HG03135 (cell line): ENCODE results near the gene NLGN4Y.

Experiments used
- ATAC-seq: cut with Tn5 transposase; IDR thresholded peaks from one replicate; pipeline ENCODE4 v1.9.1; 2021; ENCODE audit warnings: mild to moderate bottlenecking, moderate library complexity; ENCODE audit not compliant: unreplicated experiment

The NLGN4Y gene

DNA sequence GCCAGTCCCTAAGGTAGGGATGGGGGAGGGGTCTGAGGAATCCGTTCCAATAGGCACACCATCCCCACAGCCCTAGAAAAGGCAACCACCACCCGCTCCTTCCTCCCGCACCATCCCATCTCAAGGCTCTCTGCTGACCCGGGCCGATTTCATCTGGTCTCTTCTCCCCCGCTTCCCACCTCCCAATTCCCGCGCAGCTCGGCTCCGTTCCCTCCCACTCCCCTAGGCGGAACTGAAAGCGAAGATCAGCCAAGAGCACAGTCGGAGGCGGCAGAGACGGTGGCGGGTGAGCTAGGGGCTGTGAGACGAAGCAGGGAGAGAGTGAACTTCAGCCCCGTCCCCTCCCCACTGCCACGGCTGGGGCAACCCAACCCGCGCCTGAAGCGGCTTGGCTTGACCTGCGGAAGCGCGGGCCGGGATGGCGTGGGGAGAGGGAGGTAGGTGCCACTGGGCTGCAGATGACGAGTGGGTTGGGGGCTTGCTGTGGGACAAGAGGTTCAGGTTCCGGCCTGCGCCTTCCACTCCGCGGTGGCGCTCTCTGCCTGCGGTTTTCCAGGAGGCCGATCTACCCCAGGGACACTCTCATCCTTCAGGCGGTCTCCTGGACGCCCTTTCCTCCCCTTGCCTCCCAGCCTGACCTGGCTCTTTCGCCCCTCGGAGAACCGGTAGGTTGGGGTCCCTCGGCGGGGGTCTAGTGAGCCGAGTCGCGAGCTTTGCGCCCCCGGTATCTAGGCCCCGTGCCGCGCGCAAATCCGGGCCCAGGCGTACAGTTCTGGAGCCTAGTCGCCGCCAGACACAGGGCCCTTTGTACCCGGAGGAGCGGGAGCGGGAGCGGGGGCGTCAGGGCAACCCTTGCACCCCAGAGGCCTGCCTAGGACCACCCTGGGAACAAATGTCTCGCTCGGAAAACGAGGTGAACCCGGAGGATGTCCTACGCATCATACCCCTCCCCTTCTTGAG lies at the start of gene NLGN4Y:
TSS of gene NLGN4Y (plus strand) at position 258 of the 960 bp plus-strand sequence. CDS start 97,591 bp downstream, outside the sequence.
- ATAC-seq = no peak

DNA sequence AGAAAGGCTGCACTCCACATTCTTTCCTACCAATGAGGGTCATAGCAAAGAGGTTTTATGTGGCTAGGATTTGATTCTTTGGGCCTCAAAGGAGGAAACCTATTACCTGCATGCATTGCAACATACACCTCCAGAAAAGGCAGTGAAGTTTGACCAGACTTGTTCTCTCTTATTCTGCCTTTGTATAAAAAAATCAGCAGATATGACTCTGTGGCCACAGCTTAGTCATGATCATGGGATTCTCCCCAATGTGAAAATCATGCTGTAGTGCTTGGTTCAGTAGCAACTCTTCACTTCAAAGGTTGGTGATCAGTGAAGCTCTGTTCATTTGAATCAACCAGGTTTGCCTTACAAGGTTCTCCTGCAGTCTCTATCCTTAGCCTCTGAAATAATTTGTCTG lies 38.4 kb upstream of the NLGN4Y start:
- no peak for ATAC-seq

DNA sequence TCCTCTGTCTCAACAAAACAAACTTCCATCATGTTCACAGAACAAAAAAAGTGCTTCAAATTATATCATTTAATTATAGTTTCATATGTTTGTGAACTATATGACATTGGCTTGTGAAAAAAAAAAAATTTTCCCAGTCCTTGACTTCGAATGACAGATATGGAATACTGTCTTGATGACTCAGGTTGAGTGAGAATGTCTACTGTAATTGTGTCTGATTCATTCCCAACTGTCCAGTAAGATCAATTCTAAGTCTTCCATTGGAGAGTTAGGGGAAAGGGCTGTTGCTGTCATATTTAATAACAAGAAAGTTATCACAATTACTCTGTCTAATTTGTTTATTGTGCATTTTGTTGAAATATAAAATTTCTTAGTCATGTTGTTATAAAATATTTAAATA lies 34.1 kb upstream of the NLGN4Y start:
- no peak for ATAC-seq

DNA sequence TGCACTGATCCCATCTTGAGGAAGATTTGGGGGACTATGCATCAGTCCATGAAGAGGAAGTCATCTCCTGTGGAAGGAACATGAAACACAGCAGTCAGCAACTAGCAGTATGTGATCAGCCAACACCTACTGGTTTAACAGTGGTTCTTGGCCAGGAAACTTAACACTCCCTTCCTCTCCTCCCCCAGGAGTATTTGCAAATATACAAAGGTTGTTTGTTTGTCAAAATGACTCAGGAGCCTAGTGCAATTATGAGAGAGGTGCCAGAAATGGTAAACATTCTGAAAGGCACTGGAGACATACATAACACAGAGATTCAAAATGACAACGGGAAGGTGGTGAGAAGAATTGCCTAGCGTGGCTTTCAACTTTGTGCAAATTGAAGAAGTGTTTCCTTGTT lies 26.3 kb upstream of the NLGN4Y start:
- no peak for ATAC-seq

DNA sequence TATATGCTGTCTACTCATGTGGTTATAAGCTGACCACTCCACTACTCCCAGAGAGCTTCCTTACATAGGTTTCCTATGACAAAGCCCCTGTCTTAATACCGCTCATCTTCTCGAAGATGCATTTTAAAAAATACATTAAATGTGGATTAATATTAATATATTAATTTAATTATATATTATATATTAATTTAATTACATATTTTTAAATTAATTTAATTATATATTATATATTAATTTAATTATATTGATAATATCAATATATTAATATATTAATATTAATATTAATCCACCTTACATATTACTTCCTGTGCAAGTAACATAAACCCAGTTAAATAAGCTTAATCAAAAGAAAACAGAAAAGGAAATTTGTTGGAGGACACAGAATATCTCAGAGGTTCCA lies 19.7 kb upstream of the NLGN4Y start:
- ATAC-seq = no peak

DNA sequence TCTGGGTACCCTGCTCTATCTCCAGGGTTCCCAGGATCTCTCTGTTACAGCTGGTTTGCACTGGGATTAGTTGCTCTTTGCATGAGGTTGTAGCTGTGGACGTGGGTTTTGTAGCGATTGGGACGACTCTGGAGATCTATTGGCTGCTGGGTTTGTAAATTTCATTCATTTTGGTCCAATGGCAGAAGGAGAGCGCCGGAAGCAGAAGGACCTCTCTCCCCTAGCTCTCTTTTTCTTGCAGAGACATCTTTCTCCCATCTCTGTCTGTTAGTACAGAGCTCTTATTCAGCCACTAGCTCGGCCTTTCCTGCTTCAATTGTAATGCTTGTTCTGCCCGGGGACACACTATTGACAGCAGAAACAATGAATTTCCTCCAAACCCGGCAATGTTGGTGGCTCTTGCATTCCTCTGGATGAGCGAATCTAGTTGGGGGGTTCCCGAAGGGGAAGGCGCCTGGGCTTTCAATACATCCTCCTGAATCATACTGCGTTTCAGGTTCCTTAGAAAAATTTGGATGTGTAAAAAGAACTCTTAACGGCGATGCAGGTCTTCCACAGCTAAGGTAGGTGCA lies 1.9 kb upstream of the NLGN4Y start:
- no peak for ATAC-seq

DNA sequence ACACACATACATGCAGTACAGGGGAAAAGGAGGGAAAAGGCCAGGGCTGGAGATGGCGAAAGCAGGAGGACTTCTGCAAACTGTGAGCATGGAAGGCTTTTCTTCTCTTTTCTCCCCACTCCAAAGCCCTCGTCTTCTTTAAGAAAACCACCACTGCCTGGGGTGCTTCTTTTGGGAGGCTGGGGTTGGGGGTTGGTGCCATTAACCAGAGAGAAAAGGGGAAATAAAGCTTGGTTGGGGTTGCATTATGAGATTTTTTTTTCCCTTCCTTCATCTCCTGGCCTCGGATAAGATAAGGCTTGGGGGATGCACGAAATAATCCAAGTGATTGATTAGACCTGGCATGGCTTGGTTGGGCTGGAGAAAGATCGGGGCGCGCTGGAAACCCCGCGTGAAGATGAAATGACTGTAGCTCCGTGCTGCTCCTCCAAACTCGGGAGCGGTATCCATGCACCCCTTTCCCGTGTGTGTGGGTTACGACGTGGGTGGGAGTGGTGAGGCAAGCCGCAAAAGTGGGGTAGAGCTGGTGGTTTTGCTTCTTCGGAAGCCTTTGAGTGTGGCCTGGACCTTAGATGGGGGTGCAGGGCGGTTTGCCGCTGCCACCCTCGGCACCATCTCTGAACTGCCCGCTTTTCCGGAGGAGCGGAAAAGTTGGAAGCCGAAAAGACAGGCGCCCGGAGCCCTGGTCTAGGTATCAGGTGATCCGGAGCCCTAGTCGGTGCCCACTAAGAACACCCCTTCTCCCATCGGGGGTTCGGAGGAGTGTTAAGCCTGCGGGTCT lies 648 bp upstream of the NLGN4Y start:
- ATAC-seq = no peak

DNA sequence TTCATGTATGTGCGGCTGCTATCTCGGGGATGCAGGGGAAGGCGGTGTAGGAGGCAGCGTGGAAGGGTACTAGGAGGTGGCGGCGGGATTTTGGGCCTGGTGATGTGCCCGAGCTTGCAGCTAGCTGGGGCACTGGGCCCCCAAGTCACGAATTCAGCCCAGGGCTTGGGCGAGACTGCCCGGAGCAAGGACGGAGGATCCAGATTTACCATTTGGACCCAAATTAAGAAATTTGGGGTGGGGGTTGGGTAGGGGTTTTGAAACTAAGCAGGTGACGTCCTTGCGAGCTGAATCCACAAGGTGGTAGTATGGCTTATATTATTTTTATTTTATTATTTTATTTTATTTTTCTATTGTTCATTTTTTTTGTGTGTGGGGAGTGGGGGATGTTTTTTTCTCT lies 986 bp downstream of the NLGN4Y start:
- ATAC-seq = no peak

DNA sequence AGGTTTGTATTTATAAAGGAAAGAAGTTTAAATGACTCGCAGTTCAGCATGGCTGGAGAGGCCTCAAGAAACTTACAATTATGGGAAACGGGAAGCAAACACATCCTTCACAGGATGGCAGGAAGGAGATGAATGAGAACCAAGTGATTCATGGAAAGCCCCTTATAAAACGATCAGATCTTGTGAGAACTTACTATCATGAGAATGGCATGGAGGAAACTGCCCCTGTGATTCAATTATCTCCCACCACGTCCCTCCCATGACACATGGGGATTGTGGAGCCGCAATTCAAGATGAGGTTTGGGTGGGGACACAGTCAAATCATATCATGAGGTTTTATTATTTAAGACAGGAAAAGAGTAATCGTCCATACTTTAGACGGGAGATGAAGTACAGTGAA lies 4.0 kb downstream of the NLGN4Y start:
- no peak for ATAC-seq

DNA sequence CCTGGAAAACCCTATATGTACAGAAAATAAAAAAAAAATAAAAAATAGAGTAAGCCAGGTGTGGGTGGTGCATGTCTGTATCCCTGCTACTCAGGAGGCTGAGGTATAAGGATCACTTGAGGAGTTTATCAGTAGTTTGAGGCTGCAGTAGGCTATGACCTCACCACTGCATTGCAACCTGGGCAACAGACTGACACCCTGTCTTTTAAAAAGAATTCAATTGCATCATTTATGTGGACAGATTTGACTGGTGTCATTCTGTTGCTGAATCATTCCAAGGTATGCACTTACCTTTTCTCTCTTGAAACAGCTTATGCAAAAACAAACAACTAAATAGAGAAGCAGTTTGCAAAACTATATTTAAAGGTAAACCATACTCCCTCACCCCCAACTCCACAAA lies 12.4 kb downstream of the NLGN4Y start:
- ATAC-seq = no peak

DNA sequence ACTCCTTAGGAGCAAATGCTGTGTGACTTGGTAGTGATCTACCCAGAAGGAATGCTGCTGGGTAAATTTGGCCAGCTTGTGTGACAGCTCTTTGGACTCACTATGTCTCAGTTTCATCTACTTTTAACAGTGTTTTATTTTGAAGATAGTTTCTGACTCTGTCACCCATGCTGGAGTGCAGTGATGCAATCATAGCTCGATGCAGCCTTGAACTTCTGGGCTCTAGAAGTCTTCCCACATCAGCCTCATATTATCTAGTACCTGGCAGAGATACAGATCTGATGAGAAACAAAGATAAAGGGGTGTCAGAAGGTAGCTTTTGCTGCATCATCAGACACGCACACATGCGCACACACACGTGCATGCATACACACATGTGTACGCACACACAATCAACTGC lies 19.2 kb downstream of the NLGN4Y start:
- ATAC-seq = no peak

DNA sequence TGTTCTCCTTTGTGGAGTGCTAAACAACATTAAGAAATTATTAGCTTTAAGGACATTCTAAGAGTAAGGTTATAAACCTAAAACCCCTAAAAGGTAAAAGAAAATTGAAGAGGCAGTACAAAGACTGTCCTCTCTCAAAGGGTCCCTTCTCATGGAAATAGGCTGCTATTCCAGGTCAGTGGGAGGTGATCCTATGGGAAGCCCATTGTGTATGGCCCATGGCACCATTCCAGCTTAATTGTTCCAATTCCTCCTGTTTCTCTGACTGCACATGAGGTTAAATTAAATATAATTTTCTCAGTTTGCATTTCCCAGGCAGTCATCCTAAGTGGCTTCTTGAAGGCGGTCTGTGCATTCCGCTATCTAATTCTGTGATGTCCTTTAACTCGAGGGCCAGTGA lies 57.0 kb downstream of the NLGN4Y start:
- ATAC-seq = no peak

DNA sequence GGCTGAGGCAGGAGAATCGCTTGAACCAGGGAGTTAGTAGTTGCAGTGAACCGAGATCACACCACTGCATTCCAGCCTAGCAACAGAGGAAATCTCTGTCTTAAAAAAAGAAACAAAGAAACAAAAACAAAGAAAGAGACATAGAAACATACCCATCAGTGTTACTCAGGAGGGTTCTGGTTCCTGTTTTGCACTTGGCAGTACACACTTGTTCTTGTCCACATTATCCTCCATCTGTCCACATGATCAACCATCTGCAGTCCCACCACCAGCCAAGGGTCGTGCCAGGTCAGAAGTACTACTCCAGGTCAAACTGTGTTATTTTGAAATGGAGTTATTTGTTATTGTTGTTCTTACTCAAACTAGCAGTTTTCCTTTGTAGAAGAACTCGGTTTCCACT lies 62.4 kb downstream of the NLGN4Y start:
- no peak for ATAC-seq

DNA sequence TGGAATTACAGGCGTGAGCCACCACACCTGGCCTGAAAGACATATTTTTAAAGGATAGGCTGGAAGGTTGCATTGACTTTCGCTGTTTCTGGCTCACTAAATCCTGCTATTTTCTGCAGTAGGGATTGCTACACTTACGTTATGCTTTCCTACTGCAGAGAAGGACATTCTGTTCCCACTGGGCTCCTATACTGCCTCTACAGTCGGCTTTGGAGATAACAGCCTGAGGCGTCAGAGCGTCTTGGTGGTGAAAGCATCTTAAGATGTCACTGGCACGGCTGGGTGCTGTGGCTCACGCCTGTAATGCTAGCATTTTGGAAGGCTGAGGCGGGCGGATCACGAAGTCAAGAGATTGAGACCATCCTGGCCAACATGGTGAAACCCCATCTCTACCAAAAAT lies 77.0 kb downstream of the NLGN4Y start:
- no peak for ATAC-seq

DNA sequence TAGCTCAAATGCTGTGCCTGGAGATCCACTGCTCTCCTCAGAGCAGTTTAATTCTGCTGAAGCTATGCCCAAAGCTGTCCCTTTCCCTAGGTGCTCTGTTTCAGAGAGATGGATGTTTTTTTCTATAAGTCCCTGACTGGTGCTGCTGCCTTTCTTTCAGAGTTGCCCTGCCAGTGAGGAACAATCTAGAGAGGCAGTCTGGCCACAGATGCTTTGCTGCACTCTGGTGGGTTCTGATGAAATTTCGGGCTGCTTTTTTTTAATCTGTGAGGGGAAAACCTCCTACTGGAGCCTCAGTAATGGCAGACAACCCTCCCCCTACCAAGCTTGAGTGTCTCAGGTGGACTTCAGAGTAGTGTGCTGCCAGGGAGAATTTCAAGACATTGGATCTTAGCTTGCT lies 93.3 kb downstream of the NLGN4Y start:
- ATAC-seq = no peak

DNA sequence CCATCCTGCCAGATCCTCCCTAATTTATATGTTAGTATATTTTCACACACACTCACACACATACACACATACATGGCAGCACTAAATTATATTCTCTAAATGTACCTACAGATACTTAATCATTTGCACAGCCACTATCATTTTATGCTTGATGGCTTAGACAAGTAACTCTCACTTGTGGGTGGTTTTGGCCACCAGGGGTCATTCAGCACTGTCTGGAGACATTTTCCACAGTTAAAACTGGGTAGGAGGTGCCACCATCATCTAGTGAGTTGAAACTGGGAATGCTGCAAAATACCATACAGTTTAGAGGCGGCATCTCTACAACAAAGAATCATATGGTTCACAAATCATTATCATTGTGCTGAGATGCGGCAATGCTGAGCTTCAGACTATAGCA lies 94.2 kb downstream of the NLGN4Y start:
- ATAC-seq = no peak

DNA sequence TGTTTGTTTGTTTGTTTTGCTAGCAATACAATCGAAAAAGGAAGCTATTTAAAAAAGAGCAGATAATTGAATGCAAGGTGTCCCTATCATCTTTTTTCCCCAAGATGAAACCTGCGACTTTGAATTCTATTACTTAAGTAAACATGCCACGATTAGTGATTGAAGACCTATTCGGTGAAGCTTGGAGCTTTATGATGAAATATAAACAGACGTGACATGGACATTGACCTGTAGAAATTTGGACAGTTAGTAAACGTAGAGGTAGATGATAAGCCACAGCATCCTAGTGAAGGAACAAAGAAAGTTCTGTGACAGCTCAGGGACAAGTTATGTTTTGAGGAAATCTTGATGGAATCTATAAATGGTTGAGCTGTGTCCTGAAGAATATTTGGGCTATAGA lies 103.9 kb downstream of the NLGN4Y start:
- no peak for ATAC-seq

DNA sequence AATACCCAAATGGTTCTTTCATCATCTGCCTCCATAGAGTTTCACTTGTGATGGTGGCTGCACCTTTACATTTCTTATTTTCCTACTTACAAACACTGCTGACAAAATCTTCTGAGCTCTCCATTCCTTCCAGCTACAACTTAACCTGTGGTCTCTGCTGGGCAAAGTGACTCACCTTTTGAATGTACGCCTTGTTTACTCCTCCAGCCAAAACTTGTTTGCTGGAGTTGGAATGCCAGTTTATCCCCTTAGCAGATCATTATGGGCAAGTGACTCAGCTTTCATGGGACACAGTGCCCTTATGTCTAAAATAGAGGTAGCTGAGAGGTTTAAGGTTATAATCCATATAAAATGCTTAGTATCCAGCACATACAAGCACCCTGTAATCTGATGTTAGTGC lies 107.3 kb downstream of the NLGN4Y start:
- ATAC-seq = no peak

DNA sequence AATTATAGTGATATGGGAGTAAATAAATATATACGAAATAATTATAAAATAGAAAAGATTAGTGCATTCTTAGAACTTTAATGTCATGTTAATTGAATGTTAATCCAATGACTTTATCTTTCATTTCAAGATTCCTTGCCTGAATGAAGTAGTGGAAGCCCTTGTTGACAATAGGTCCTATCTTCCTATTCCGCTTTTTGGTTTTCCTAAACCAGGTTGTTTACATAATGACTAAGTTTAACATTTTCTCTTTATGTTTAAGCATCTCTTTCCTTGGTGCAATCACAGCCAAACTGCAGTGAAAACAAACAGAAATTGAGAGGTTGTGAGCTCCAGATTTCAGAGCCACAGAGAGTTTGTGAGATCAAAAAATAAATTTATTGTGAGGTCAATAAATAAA lies 109.4 kb downstream of the NLGN4Y start:
- no peak for ATAC-seq

DNA sequence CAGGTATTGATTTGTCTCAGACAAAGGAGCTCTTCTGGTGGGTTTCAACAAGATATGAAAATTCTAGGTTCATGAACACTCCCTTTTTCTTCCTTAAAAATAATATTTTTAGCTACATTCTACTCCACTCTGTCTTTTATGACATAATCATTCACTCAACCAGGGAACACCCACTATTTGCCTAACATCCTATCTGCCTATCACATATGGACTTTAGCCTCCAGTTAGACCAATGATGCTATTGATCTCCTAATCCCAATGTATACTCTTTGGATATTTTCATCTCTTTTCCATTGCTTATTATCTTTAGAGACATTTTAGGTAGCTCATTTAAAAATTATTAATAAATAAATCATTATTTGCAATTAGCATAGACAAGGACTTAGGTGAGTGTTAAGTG lies 110.6 kb downstream of the NLGN4Y start:
- no peak for ATAC-seq

DNA sequence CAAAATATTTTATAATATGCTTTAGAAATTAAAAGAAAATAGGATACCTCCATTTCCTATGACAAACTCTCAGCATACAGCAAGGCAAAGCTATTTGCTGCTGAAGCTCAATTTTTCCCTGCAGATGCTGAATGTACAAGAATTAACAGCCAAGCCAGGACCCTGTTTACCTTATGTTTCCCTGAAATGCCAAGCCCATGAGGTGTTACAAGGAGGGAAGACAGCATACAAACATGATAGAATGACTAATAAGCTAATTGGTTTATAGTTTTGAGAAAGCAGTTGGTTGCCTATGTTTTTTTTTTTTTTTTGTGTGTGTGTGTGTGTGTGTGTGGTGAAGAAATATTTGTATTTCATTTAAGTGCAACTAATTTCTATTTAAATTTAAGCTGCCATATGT lies 113.2 kb downstream of the NLGN4Y start:
- no peak for ATAC-seq

DNA sequence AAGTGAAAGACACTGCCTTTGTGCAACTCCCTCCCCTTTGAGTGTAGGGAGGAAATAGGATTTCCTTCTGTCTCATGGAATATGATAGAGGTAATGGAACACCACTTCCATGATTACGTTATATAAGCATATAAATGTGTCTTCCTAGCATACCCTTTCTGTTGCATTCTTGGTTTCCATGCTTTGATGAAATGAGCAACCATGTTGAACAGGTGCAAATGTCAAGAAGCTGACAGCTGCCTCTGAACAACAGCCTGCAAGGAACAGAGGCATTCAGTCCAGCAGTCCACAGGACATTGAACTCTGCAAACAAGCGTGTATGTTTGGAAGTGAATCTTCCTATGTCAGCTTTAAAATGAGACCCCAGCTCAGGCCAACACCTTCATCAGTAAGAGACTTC lies 117.5 kb downstream of the NLGN4Y start:
- no peak for ATAC-seq
